GM18909 (cell line): ENCODE data around the gene FAHD1.

Experiments
- ATAC-seq: cut with Tn5 transposase; IDR thresholded peaks from one replicate; pipeline ENCODE4 v1.9.1; 2021; ENCODE audit warnings: mild to moderate bottlenecking; ENCODE audit not compliant: unreplicated experiment, poor library complexity

Gene FAHD1

DNA sequence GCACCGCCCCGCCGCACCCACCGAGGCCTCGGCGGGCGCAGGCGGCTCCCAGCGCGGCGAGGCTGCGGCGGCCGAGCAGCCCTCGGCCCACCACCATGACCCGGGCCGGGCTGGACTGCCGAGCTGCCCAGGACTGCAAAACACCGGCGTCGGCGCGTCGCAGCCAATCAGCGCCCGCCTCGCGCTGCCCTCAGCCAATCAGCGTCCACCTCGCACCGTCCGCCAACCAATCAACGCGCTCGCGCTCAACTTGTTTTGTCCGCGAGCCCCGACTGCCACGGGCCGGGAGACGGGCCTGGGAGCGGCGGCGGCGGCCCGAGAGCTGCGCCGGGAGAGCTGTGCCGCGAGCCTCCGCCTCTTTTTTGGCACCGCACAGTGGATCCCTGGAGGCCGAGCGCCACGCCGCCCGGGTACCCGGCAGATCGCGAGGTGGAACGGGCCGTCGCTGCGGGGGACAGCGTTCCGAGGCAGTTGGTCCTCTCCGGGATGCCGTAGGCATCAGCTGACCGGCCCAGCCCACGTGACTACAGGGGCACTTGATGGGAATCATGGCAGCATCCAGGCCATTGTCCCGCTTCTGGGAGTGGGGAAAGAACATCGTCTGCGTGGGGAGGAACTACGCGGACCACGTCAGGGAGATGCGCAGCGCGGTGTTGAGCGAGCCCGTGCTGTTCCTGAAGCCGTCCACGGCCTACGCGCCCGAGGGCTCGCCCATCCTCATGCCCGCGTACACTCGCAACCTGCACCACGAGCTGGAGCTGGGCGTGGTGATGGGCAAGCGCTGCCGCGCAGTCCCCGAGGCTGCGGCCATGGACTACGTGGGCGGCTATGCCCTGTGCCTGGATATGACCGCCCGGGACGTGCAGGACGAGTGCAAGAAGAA, at the start of gene FAHD1, which contains the start of gene HAGH:
Gene FAHD1, plus strand, starts transcription at position 516 of the 883 bp plus-strand sequence. Its CDS starts 33 bp downstream, at position 549.
Gene HAGH, minus strand, starts transcription at position 135 of the 883 bp plus-strand sequence. Its CDS starts 38 bp downstream, at position 97.
- peak; percentile 85 for ATAC-seq

DNA sequence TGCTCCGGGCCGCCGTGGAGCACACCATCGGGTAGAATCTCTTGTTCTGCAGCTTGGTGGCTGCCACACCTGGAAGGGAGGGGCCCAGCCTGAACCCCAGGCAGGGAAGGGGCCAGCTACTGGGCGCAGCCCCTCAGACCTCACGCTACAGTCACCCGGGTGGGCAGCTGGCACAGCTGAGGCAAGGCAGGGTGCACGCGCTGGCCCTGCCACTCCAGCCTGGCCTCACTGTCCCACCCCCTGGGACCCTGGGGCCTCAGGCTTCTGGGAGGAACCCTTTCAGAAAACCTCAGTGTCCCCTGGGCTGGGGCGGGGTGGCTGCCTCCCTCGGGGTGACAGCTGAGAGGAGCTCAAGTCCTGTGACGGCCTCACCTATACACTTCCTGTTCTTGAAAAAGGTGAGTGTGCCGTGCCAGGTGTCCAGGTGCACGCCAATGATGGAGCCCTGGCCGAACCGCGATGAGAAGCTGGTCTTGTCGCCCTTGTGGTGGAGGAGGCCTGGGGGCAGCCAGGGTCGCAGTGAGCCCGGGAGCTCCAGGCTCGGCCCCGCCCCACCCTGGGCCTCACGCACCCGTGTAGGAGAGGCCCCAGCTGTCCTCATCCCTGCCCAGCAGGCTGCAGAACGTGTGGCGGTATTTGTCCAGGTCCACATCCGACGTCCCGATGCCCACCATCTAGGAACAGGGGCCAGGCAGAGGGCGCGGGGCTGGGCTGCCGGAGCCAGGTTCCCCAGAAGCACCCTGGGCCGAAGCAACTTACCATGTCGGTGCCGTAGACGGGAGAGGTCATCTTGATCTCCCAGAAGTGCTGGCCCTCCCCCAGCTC, 49.4 kb upstream of the FAHD1 start:
- no peak for ATAC-seq

DNA sequence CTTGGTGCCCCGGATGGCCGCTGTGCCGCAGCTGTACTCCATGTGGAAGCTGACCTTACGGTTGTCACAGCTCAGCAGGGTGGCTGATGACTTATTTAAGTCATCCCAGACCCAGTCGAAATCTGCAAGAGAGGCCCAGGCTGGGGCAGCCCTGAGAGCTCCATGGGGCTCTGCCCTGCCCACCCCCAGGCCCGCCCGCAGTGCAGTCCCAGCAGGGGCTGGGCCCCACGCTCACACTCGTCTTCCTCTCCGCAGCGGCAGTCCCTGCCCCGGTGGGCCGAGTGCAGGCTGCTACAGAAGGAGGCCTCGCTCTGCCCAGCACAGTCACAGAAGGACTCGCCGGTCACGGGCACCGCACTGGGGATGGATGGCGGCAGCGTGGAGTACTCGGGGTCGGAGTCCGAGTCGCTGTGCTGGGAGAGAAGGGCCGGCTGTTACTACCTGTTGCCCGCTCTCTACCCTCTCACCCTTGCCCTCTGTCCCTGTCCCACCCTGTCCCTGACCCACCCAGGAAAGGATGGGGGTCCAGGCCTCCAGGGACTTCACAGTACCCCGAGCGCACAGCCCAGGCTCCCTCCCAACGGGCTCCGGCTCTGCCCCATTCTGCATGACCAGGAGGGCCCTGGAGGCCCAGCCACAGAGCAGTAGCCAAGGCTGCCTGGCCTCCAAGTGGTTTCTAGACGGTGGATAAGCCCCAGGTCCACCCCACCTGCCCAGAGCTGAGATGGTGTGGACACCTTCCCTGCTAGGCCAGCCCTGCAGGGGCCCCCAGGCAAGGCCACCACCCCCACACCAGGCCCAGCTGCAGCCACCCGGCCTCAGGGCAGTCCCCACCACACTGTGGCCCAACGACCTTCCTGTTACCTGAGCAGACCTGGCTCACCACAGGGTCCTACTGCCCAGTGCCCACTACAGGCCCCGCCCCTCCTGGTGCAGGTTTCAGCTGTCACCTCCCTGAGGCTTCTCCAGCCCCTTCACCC, 48.5 kb upstream of the FAHD1 start:
- ATAC-seq: no peak

DNA sequence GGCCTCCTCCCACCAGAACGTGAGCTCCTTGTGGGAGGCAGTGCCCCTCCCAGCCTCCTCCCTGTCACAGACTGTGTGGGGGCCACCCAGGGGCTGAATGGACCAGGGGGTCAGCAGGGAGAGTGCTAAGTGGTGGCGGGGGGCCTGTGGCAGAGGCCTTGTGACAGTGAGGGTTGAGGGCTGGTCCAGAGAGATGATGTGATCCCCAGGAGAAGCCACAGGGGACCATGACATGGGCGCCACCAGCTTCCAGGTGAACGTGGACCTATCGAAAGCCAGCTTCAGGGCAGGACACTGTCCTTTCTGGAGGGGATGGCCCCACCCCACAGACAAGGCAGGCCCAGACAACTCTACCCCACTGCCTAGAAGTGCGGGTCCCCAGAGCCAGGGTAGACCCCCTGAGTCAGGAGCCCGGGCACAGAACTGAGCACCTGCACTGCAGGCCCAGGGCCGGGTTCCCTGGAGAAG, 47.7 kb upstream of the FAHD1 start:
- no peak for ATAC-seq

DNA sequence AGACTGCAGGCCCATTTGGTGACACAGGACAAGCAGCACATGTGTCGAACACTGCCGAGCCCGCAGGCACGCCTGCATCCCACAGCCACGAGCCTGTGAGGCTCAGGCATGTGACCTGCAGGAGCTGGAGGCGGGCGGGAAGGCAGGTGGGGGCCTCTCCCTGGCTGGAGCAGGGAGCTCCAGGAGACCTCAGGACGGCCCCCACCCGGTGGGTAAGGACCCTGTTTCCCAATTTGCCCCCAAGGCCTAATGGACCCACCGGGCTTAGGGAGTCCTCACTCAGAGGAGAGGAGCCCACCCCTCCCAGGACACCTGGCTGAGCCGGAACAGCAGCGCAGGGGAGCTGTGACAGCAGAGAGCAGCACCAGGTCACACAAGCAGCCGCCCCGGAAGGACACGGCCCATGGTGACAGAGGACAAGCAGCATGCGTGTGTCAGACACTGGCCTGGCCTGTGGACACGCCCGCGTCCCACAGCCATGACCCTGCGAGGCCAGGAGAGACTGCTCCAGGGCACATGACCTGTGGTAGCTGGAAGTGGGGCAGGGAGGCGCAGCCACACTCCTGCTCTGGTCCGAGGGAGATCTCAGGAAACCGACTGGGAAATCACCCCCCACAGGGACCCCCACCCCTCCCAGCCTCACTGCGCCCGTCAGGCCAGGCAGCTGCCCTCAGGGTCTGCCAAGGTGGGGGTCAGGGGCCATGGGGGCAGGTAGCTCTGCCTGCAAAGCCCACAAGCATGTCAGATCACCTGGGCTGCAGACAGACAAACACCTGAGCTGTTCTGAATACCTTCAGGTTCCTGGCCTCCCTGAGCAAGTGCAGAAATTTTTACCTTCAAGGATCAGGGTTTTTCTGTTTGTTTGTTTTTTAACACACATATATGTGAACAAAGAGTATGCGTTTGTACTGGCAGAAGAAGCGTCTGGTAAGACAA, 47.0 kb upstream of the FAHD1 start:
- ATAC-seq: no peak

DNA sequence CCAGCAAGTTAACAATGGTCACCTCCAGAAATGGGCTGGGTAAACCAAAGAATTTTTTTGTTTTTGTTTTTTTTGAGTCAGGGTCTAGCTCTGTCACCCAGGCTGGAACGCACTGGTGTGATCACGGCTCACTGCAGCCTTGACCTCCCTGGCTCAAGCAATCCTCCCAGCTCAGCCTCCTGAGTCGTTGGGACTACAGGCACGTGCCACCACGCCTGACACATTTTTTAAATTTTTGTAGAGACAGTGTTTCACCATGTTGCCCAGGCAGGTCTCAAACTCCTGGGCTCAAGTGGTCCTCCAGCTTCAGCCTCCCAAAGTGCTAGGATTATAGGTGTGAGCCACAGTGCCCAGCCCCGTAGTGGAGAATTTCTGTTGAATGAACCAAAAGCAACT, 46.3 kb upstream of the FAHD1 start:
- ATAC-seq: no peak

DNA sequence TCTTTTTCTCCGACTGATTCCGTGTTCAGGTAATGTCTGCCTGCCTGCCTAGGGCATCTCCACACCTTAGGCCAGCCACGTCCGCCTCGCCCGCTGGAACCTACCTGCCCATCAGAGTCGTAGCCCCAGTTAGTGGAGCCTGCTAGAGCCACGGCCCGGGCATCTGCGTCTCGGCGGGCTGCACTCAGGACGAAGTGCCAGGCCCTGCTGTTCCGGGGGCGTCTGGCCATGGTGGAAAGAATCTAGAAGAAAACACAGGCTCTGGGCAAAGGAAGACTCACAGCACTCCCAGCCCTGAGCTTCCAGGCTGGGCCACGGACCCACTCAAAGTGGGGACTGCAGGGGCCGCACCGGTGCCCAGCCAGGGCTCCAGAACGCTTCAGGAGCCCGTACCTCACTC, 45.8 kb upstream of the FAHD1 start:
- ATAC-seq: no peak

DNA sequence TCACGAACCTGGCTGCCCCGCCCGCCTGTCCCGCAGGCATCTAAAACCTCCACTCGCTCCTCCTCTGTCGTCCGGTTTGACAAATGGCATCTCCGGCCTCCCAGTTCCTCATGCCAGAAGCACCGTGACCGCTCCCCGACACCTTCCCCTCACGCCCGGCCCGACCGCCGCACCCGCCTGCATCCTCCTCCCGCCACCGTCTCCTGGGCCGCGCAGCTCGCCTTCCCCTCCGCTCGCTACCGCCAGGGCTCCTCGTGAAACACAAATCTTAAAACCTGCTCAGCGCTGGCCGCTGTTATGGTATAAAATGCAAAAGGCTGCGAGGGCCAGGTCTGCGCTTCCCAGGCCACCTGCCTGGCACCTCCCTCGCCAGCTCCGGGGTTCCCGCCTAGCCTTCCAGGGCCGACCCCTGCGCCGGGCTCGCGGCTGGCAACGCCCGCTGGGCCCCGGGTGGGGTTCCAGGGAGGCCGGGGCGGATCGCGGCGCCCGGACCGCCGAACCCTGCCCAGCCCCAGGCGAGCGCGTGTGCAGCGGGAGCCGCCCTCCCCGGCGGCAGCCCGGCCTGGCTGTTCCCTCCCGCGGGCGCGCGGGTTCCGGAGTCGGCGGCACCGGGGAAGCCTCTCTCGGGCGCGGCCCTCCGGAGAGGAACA, 45.1 kb upstream of the FAHD1 start:
- ATAC-seq: no peak

DNA sequence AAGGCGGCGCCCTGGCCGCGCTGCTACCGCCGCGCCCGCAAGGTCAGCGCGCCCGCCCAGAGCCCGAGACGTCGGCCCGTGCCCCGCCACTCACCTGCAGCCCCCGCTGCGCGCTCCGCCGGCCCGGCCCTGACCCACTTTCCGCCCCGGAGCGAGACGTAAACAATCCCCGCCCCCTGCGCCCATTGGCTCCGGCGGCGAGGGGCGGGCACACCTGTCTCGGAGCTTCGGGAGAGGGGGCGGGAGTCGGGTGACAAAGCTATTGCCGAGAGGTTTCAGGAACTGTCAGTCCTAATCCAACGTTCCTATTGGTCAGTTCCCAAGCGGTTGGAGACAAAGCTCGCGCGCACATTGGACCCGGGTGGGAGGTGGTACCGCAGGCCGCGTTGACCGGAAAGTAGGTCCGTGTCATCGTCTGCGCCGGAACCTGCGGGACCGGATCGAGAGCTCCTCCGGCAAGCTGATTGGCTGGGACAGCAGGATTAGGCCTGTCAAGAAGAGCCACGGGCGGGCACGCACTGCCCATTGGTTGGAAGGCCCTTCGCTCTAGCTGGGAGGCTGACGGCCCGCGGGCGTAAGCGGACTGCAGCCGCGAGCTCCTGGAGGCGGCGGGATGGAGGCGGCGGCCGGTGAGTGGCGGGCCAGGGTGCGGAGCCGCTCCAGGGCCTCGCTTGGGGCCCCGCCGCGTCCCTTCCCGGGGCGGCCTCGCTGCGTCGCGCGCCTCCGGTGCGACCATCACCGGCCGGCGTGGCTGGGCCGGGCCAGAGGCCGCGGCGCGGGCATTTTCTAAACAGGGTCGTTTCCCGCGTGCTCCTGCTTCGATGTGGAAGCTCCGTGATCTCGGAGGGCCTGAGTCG, 44.4 kb upstream of the FAHD1 start, which contains the start of the genes NUBP2 and SPSB3:
Gene NUBP2, plus strand, starts transcription at position 553 of the 857 bp plus-strand sequence. Its CDS starts 61 bp downstream, at position 614.
Gene SPSB3, minus strand, starts transcription at position 164 of the 857 bp plus-strand sequence. CDS start 1,088 bp downstream, outside the sequence.
- peak; percentile 80 for ATAC-seq

DNA sequence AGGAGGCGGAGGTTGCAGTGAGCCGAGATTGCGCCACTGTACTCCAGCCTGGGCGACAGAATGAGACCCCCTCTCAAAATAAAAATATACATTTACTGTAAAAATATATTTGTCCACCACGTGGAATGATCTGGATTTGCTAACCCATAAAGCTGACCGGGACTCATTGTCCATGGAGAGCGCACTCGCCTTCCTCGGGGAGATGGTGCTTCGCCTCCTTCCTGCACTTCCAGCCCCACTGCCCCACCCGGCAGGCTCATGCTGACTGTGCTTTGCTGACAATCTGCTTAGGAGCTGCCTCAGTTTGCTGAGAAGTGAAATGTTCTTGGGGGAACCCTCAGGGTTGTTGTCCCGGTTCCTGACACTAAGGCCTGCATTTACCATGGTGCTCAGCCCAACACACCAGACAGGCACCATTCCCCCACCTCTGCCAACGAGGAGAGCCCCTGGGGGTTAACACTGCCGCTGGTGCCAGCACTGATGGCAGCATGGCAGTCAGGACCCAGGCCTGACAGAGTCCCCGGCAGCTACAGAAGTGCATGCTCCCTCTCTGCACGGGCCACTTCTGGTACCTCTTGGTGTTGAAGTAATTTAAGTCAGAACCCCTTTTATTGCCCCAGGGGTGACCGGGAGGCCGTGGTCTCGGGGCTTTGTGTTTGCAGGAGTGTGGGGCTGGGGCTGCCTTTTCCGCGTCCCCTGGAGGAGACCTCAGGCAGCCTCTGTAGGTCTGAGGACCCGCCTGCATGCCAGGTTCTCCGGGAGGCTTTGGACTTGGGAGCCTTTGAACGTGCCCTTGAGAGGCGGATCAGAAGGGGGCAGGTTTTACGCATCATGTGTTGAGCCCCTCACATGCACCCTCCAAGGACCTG, 41.8 kb upstream of the FAHD1 start:
- no peak for ATAC-seq

DNA sequence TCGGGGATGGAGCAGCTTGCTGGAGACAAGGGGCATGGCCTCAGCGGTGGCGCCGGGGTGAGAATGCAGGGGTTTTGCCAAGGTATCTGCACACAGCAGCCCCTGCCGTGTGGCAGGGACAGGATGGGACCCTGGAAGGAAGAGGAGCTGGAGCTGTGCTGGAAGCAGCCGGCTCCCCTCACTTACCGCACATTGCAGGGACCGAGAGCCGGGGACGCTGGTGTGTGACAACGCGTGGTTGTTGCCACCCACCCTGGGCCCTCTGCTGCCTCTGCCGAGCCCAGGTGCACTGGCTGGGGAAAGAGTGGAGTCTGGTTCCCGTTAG, 41.2 kb upstream of the FAHD1 start:
- no peak for ATAC-seq

DNA sequence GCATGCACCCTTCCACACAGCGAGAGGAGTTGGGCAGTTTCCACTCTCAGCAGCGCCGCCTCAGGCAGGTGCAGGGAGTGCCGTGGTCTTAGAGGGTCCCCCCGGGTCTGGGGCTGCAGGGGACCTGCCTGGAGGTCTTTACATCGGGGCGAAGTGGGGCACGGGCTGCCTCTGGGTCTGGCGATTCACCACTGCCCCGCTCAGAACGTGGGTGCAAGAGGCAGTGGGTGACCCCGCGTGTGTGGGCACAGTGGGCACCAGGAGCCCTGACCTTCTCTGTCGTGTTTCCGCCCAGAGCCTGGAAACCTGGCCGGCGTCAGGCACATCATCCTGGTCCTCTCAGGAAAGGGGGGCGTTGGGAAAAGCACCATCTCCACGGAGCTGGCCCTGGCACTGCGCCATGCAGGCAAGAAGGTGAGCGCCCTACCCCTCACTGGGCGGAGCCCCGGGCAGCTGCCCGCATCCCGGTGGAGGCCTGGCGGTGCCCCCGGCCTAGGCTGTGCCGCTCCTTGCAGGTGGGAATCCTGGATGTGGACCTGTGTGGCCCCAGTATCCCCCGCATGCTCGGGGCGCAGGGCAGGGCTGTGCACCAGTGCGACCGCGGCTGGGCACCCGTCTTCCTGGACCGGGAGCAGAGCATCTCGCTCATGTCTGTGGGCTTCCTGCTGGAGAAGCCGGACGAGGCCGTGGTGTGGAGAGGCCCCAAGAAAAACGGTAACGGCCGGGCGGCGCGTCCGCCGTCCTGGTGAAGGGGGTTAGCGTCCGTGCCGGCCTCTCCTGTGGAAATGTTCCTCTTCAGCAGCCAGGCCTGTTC, 40.6 kb upstream of the FAHD1 start:
- no peak for ATAC-seq

DNA sequence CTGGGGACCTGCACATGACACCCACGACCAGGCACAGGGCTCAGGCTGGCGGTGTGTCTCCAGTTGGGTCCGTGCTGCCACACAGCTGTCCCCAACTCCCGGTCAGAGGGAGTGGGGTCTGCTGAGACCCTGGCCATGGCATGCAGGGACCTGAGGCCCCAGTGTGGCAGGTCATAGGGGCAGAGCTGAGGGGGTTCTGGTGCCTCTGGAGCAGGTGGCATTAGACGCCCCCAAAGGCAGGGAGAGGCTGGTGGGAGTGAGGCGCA, 40.0 kb upstream of the FAHD1 start:
- ATAC-seq: no peak

DNA sequence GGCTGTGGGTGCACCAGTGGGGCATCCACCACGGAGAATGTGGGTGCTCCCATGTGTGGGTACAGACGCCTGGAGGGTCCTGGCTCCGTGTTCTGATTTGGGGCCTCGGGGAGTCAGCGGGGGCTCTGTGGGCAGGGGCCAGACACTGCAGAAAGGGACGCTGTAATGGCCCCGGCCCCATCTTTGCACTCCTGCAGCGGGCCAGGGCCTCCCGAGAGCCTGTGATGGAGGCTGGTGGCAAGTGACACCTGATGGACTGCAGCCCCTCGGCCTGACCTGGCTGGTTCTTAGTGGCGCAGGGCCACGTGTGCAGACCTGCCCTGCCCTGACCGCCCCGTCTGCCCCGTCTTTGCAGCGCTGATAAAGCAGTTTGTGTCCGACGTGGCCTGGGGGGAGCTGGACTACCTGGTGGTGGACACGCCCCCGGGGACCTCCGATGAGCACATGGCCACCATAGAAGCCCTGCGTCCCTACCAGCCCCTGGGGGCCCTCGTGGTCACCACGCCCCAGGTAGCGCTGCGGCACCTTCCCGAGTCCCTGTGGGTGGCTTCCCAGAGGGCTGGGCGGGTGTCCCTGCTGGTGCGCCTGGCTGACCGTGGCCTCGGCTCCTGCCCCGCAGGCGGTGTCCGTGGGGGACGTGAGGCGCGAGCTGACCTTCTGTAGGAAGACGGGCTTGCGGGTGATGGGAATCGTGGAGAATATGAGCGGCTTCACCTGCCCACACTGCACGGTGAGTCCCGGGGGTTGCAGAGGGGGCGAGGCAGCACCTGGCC, 39.5 kb upstream of the FAHD1 start:
- ATAC-seq: no peak

DNA sequence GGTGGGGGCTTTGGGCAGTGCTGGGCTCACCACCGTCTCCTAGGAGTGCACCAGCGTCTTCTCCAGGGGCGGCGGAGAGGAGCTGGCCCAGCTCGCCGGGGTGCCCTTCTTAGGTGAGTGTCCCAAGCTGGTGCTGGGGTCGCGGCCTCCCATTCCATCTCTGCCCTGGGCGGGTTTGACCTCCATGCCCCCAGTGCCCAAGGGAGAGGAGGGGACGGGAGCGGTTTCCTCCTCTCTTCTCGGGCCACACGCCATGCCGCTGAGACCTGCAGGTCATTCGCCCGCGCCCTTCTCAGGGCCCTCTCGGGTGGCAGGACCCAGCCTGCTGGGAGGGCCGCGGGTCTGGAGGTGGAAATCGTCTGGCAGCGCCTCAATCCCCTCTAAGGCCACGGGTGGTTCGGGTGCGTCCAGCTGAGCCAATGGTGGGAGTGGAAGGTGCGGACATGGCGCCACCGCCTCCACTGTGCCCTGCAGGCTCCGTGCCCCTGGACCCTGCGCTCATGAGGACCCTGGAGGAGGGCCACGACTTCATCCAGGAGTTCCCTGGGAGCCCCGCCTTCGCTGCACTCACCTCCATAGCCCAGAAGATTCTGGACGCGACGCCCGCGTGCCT, 38.8 kb upstream of the FAHD1 start:
- no peak for ATAC-seq
